ENCODE results near the gene PIK3R4.

PIK3R4 gene

GRCh38 chr3:130759692-130760338, 13.2 kb upstream of the PIK3R4 start:
- peak; percentile 81 for TF ChIP-seq CTCF (IDR thresholded peaks at IDR 0.05; ENCODE audit: low read depth, low read length)
- no peak for DNase-seq (ENCODE audit: extremely low read depth, low read depth)

GRCh38 chr3:130758624-130759369, 12.2 kb upstream of the PIK3R4 start:
- DNase-seq (ENCODE audit: extremely low read depth, low read depth), result no peak
- TF ChIP-seq CTCF (IDR thresholded peaks at IDR 0.05; ENCODE audit: low read depth, low read length), result no peak

GRCh38 chr3:130757611-130758150, 11.1 kb upstream of the PIK3R4 start:
- no peak for DNase-seq (ENCODE audit: extremely low read depth, low read depth)
- no peak for TF ChIP-seq CTCF (IDR thresholded peaks at IDR 0.05; ENCODE audit: low read depth, low read length)

GRCh38 chr3:130755666-130756065, 9.0 kb upstream of the PIK3R4 start:
- no peak for TF ChIP-seq CTCF (IDR thresholded peaks at IDR 0.05; ENCODE audit: low read depth, low read length)
- DNase-seq (ENCODE audit: extremely low read depth, low read depth), result no peak

- no peak for TF ChIP-seq CTCF (IDR thresholded peaks at IDR 0.05; ENCODE audit: low read depth, low read length)
- DNase-seq (ENCODE audit: extremely low read depth, low read depth), result no peak
These were observed 2.4 kb upstream of the PIK3R4 start for GRCh38 chr3:130748981-130749380.

GRCh38 chr3:130748467-130748861, 1.8 kb upstream of the PIK3R4 start:
- DNase-seq (ENCODE audit: extremely low read depth, low read depth), result no peak
- no peak for TF ChIP-seq CTCF (IDR thresholded peaks at IDR 0.05; ENCODE audit: low read depth, low read length)

GRCh38 chr3:130743354-130743753, 3.3 kb downstream of the PIK3R4 start:
- no peak for DNase-seq (ENCODE audit: extremely low read depth, low read depth)
- no peak for TF ChIP-seq CTCF (IDR thresholded peaks at IDR 0.05; ENCODE audit: low read depth, low read length)

Data from AG09319 (cell line).